PC-9 (cell line): ENCODE measurements around the gene GRAMD2B. TPM values are rescaled to one million over a fixed set of nuclear protein-coding genes. Genes with fewer than 3 reads are reported as not detected.

Experiments used
- BruUV-seq: library from RNA; stranded (reverse); fragments of 400-500 nt; replicated peaks from 2 replicates; lab custom pipeline; 2021; lab: Mats Ljungman, UMichigan
- CTCF ChIA-PET: fragments of 300-600 bp; sonication (Branson Sonifier 250); formaldehyde crosslinking; loops from one replicate; lab custom pipeline; 2022; ENCODE audit warnings: antibody characterized with exemption; lab: Charles Lee
- POLR2A ChIA-PET: fragments of 300-600 bp; sonication (Branson Sonifier 250); formaldehyde crosslinking; loops from one replicate; lab custom pipeline; 2022; ENCODE audit warnings: antibody characterized with exemption; ENCODE audit not compliant: unreplicated experiment; lab: Charles Lee
- DNase-seq, 2 experiments: peaks; one replicate each; pipeline versions ENCODE4 v3.0.0 to v3.0.0-alpha.2; 2015 to 2022; ENCODE audit warnings: mixed read lengths in 1 of 2
- H2AFZ ChIP-seq: fragments of 200-600 bp; sonication (generic); 2 replicates; pipeline ENCODE4 v1.8.1; 2017; ENCODE audit warnings: antibody characterized with exemption
- H3F3A ChIP-seq: fragments of 200-600 bp; sonication (generic); 2 replicates; pipeline ENCODE4 v1.8.1; 2017; ENCODE audit warnings: antibody characterized with exemption, mild to moderate bottlenecking, low read depth; ENCODE audit not compliant: insufficient read depth
- H3K27ac ChIP-seq: fragments of 200-600 bp; sonication (generic); 2 replicates; pipeline ENCODE4 v1.6.1; 2016; ENCODE audit warnings: mixed run types
- H3K27me3 ChIP-seq: fragments of 200-600 bp; sonication (generic); 2 replicates; pipeline ENCODE4 v1.6.1; 2016; ENCODE audit warnings: low read depth, mixed run types; ENCODE audit not compliant: insufficient read depth
- H3K36me3 ChIP-seq: fragments of 200-600 bp; sonication (generic); 2 replicates; pipeline ENCODE4 v1.6.1; 2016; ENCODE audit warnings: low read depth, mixed run types
- H3K4me1 ChIP-seq: fragments of 200-600 bp; sonication (generic); replicated peaks from 2 replicates; pipeline ENCODE4 v1.6.1; 2016; ENCODE audit warnings: mixed run types; ENCODE audit not compliant: insufficient read depth
- H3K4me2 ChIP-seq: fragments of 200-600 bp; sonication (generic); 2 replicates; pipeline ENCODE4 v1.6.1; 2017; ENCODE audit warnings: mixed run types
- H3K4me3 ChIP-seq: fragments of 200-600 bp; sonication (generic); 2 replicates; pipeline ENCODE4 v1.6.1; 2016; ENCODE audit warnings: mixed run types
- H3K79me2 ChIP-seq: fragments of 200-600 bp; sonication (generic); 2 replicates; pipeline ENCODE4 v1.6.1; 2017; ENCODE audit warnings: low read depth, mixed run types
- H3K9me2 ChIP-seq: fragments of 200-600 bp; sonication (generic); 2 replicates; pipeline ENCODE4 v1.8.1; 2017; ENCODE audit warnings: mild to moderate bottlenecking; ENCODE audit not compliant: insufficient read depth
- H3K9me3 ChIP-seq: fragments of 200-600 bp; sonication (generic); 2 replicates; pipeline ENCODE4 v1.8.1; 2016; ENCODE audit warnings: low read depth; ENCODE audit not compliant: insufficient read depth
- H4K20me1 ChIP-seq: fragments of 200-600 bp; sonication (generic); 2 replicates; pipeline ENCODE4 v1.8.1; 2017; ENCODE audit not compliant: insufficient read depth
- EZH2 ChIP-seq: fragments of 200-600 bp; sonication (generic); IDR thresholded peaks from 2 replicates; pipeline ENCODE4 v1.8.0; 2017; ENCODE audit warnings: antibody characterized with exemption, low read depth
- intact Hi-C: fragments of 100-400 bp; cut with micrococcal nuclease; formaldehyde crosslinking; loops from one replicate; pipeline ENCODE4 v1.10.0; 2022; ENCODE audit not compliant: unreplicated experiment
- total RNA-seq: library from RNA; stranded (reverse); gene quantifications from 2 replicates; pipeline ENCODE4 v1.2.3, GENCODE V29; 2021
- TF ChIP-seq, protein P1 (sequence below): fragments of 200-600 bp; sonication (generic); conservative IDR thresholded peaks from 2 replicates; pipeline ENCODE4 v1.6.1; 2017; ENCODE audit warnings: mixed run types, antibody characterized with exemption, mild to moderate bottlenecking, moderate library complexity

Gene GRAMD2B
- total RNA-seq, 1 experiment from 2014 or later = 10.0 TPM

DNA sequence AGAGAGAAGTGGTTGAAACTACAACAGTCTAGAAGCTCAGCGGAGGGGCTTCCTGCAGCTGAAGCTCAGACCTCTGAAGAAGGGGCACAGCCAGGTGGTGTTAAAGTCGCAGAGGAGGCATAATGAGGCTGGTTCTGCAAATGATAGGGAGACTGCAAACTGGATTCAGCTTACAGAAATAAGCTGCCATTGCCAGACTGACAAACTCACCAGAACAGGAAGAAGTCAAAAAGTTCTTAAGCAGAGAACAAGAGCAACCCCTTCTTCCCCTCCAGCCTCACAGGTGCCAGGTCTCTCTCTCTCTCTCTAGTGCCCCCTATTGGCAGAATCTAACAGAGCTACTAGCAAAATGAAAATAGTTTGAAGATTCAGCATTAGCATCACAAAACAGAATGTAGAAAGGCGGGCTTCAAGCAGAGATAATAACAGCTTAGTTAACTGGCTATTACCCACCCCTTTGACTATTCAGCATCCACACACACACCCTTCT lies 76.7 kb downstream of the GRAMD2B start:
- Histone ChIP-seq H3F3A (no peaks in the 10 kb centered on the region), H3K9me3 (no peaks in the 10 kb centered on the region), H3K9me2 (no peaks in the 10 kb centered on the region), H3K36me3 (no peaks in the 10 kb centered on the region), H3K27ac (no peak overlapping the region), H3K79me2 (no peaks in the 10 kb centered on the region), H4K20me1 (no peaks in the 10 kb centered on the region), H3K27me3 (no peaks in the 10 kb centered on the region), H3K4me3 (no peak overlapping the region), H2AFZ (no peak overlapping the region), H3K4me1 (no peaks in the 10 kb centered on the region), H3K4me2 (no peak overlapping the region)
- BruUV-seq = no TSS peak
- intact Hi-C loops = loop anchor here (5.0 kb wide), 1 partner anchor 37 kb away; no protein-coding TSS in a partner anchor
- TF ChIP-seq, protein P1, sequence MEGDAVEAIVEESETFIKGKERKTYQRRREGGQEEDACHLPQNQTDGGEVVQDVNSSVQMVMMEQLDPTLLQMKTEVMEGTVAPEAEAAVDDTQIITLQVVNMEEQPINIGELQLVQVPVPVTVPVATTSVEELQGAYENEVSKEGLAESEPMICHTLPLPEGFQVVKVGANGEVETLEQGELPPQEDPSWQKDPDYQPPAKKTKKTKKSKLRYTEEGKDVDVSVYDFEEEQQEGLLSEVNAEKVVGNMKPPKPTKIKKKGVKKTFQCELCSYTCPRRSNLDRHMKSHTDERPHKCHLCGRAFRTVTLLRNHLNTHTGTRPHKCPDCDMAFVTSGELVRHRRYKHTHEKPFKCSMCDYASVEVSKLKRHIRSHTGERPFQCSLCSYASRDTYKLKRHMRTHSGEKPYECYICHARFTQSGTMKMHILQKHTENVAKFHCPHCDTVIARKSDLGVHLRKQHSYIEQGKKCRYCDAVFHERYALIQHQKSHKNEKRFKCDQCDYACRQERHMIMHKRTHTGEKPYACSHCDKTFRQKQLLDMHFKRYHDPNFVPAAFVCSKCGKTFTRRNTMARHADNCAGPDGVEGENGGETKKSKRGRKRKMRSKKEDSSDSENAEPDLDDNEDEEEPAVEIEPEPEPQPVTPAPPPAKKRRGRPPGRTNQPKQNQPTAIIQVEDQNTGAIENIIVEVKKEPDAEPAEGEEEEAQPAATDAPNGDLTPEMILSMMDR = peak; percentile 57
- no peak for TF ChIP-seq EZH2
- DNase-seq = no peak
- ChIA-PET POLR2A (interaction anchor here (0.5 kb wide), 1 partner anchor 68 kb away, joined by 5 read pairs; no protein-coding TSS in a partner anchor), CTCF (interaction anchor here (0.9 to 1.8 kb wide), 3 partner anchors 16 to 146 kb away, joined by 5 to 7 read pairs (median 6); no protein-coding TSS in a partner anchor)

DNA sequence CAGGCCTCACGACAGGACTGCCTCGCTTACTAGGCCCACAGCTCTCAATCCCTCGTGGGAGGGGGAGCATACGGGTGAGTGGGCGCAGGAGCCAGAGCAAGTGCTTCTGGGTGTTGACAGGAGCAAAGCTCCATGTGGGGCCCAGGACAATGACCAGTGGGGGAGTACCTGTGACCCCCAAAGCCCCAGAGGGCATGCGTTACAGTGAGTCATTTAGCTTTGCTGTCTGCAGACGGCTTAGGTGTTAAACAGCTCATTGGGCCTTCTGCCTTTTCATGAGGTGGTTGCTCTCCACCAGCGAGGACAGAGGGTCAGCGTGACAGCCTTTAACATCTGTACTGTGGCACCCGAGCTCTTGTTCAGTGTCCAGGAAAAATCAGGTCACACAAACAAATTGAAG lies 78.2 kb downstream of the GRAMD2B start:
- Histone ChIP-seq H2AFZ (no peak overlapping the region), H3F3A (no peaks in the 10 kb centered on the region), H3K36me3 (no peaks in the 10 kb centered on the region), H3K9me2 (no peaks in the 10 kb centered on the region), H4K20me1 (no peaks in the 10 kb centered on the region), H3K27me3 (no peaks in the 10 kb centered on the region), H3K4me2 (no peak overlapping the region), H3K9me3 (no peaks in the 10 kb centered on the region), H3K79me2 (no peaks in the 10 kb centered on the region), H3K4me1 (no peaks in the 10 kb centered on the region), H3K27ac (no peak overlapping the region), H3K4me3 (no peak overlapping the region)
- ChIA-PET POLR2A (no interaction called here), CTCF (no interaction called here)
- no peak for DNase-seq
- TF ChIP-seq EZH2 = no peak
- TF ChIP-seq, protein P1 = no peak
- BruUV-seq = no TSS peak
- intact Hi-C loops = no loop called here

DNA sequence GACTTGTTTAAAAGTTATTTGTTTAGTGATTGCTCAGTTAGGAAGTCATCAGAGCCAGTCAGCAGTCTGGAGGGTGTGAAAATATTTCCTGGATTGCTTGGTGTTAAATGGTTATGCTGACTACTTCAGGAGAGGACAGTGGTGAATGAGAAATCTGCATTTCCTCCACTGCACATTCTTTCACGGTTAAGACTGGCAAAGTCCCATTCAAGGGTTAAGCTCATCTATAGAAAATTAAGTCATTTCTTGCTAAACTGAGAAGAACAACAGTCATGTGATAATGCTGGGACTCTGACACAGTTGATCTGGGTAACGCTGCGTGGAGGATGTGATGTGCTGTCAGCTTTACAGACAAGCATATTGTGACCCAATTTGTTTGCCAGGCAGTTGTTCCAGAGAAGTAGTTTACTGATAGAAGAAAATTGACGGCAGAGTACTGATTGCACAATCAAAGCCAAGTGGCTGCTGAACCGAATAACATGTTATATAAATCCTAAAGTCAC lies 80.4 kb downstream of the GRAMD2B start:
- ChIA-PET CTCF (no interaction called here), POLR2A (no interaction called here)
- Histone ChIP-seq H3K79me2 (no peaks in the 10 kb centered on the region), H3K4me3 (no peak overlapping the region), H3K27ac (no peak overlapping the region), H3K9me3 (no peaks in the 10 kb centered on the region), H3F3A (no peaks in the 10 kb centered on the region), H2AFZ (no peak overlapping the region), H4K20me1 (no peaks in the 10 kb centered on the region), H3K4me2 (no peak overlapping the region), H3K36me3 (no peaks in the 10 kb centered on the region), H3K4me1 (0 out of 2 replicates have a peak, but pooled peaks cover 2% of the 10 kb centered on the region), H3K27me3 (no peaks in the 10 kb centered on the region), H3K9me2 (no peaks in the 10 kb centered on the region)
- intact Hi-C loops = no loop called here
- TF ChIP-seq, protein P1 = no peak
- TF ChIP-seq EZH2 = no peak
- no peak for DNase-seq
- BruUV-seq = no TSS peak
